Activated naive CD4-positive, alpha-beta T cell treated with anti-CD3 and anti-CD28 coated beads, Interleukin-2, amount 10 ng/mL, durations not matched to agents 7 days and 5 days (primary cell): Measurements from ENCODE around the gene NLRP6.

Experiments used
- CTCF ChIA-PET: fragments of 350-600 bp; sonication (Branson Sonifier 250); formaldehyde crosslinking; loops from one replicate; lab custom pipeline; 2021; ENCODE audit warnings: antibody characterized with exemption; lab: Charles Lee
- DNase-seq: peaks from one replicate; pipeline ENCODE4 v3.0.0-alpha.2; 2020
- H3K27ac Mint-ChIP-seq: one replicate; pipeline ENCODE4 v1.8.0; 2021; ENCODE audit warnings: mild to moderate bottlenecking, moderate library complexity, mixed read lengths
- H3K27me3 Mint-ChIP-seq: one replicate; pipeline ENCODE4 v1.8.0; 2021; ENCODE audit warnings: mild to moderate bottlenecking, mixed read lengths
- H3K36me3 Mint-ChIP-seq: one replicate; pipeline ENCODE4 v1.8.0; 2021; ENCODE audit warnings: mixed read lengths
- H3K4me1 Mint-ChIP-seq: one replicate; pipeline ENCODE4 v1.8.0; 2021; ENCODE audit warnings: mixed read lengths
- H3K4me3 Mint-ChIP-seq: one replicate; pipeline ENCODE4 v1.8.0; 2021; ENCODE audit warnings: mild to moderate bottlenecking, moderate library complexity, mixed read lengths
- H3K9me3 Mint-ChIP-seq: one replicate; pipeline ENCODE4 v1.8.0; 2021; ENCODE audit warnings: mixed read lengths

NLRP6 gene

GRCh38 chr11:289398-289711 lies 11.1 kb downstream of the NLRP6 start:
- CTCF ChIA-PET = interaction anchor here (0.7 to 3.9 kb wide), 2 partner anchors 16 to 39 kb away, joined by 8 to 23 read pairs; no protein-coding TSS in a partner anchor
- no peak for DNase-seq
- no peaks in the 10 kb centered on the region for H3K9me3 Mint-ChIP-seq
- peak overlapping the region; percentile 82 for H3K27ac Mint-ChIP-seq
- peaks cover 33% of the 10 kb centered on the region for H3K36me3 Mint-ChIP-seq
- H3K4me3 Mint-ChIP-seq = peak overlapping the region; percentile 76
- H3K27me3 Mint-ChIP-seq = peaks cover 32% of the 10 kb centered on the region
- H3K4me1 Mint-ChIP-seq = peaks cover 56% of the 10 kb centered on the region

GRCh38 chr11:289712-290620 lies 11.8 kb downstream of the NLRP6 start:
- peak overlapping the region; percentile 89 for H3K27ac Mint-ChIP-seq
- H3K4me3 Mint-ChIP-seq = peak overlapping the region; percentile 76
- CTCF ChIA-PET = interaction anchor here (0.7 to 3.9 kb wide), 4 partner anchors 15 to 39 kb away, joined by 4 to 23 read pairs (median 8); no protein-coding TSS in a partner anchor
- H3K4me1 Mint-ChIP-seq = peaks cover 53% of the 10 kb centered on the region
- H3K36me3 Mint-ChIP-seq = peaks cover 35% of the 10 kb centered on the region
- H3K9me3 Mint-ChIP-seq = no peaks in the 10 kb centered on the region
- H3K27me3 Mint-ChIP-seq = peaks cover 28% of the 10 kb centered on the region
- DNase-seq = peak; percentile 24

- DNase-seq = peak; percentile 21
- Mint-ChIP-seq H3K9me3 (no peaks in the 10 kb centered on the region), H3K36me3 (peaks cover 30% of the 10 kb centered on the region), H3K4me1 (peaks cover 47% of the 10 kb centered on the region), H3K27ac (peak overlapping the region; percentile 69), H3K27me3 (peaks cover 20% of the 10 kb centered on the region), H3K4me3 (peak overlapping the region; percentile 76)
- CTCF ChIA-PET = interaction anchor here (1.2 to 1.8 kb wide), 2 partner anchors 15 to 40 kb away, joined by 4 to 9 read pairs; no protein-coding TSS in a partner anchor
Observed at GRCh38 chr11:290621-291231, 12.5 kb downstream of the NLRP6 start.

GRCh38 chr11:291281-292210 lies 13.3 kb downstream of the NLRP6 start:
- H3K4me1 Mint-ChIP-seq = peaks cover 38% of the 10 kb centered on the region
- peaks cover 18% of the 10 kb centered on the region for H3K27me3 Mint-ChIP-seq
- DNase-seq = peak; percentile 20
- H3K9me3 Mint-ChIP-seq = no peaks in the 10 kb centered on the region
- H3K4me3 Mint-ChIP-seq = peak overlapping the region; percentile 76
- CTCF ChIA-PET = interaction anchor here (1.8 kb wide), 1 partner anchor 41 kb away, joined by 9 read pairs; no protein-coding TSS in a partner anchor
- H3K36me3 Mint-ChIP-seq = peaks cover 27% of the 10 kb centered on the region
- peak overlapping the region; percentile 68 for H3K27ac Mint-ChIP-seq

- Mint-ChIP-seq H3K36me3 (peaks cover 27% of the 10 kb centered on the region), H3K9me3 (no peaks in the 10 kb centered on the region), H3K4me1 (peaks cover 38% of the 10 kb centered on the region), H3K27me3 (peaks cover 10% of the 10 kb centered on the region), H3K27ac (peak overlapping the region; percentile 42), H3K4me3 (no peak overlapping the region)
- no peak for DNase-seq
- CTCF ChIA-PET = interaction anchor here (1.0 to 1.8 kb wide), 3 partner anchors 42 to 105 kb away, joined by 3 to 9 read pairs (median 4); no protein-coding TSS in a partner anchor
Observed at GRCh38 chr11:292211-293121, 14.3 kb downstream of the NLRP6 start.

- Mint-ChIP-seq H3K4me1 (peaks cover 43% of the 10 kb centered on the region), H3K36me3 (peaks cover 20% of the 10 kb centered on the region), H3K9me3 (no peaks in the 10 kb centered on the region), H3K27ac (no peak overlapping the region), H3K4me3 (no peak overlapping the region), H3K27me3 (peaks cover 2% of the 10 kb centered on the region)
- DNase-seq = no peak
- CTCF ChIA-PET = interaction anchor here (1.0 to 2.9 kb wide), 3 partner anchors 43 to 104 kb away, joined by 3 to 9 read pairs (median 4); no protein-coding TSS in a partner anchor
Observed at GRCh38 chr11:293271-293851, 15.2 kb downstream of the NLRP6 start.

- Mint-ChIP-seq H3K27me3 (peaks cover 8% of the 10 kb centered on the region), H3K9me3 (no peaks in the 10 kb centered on the region), H3K36me3 (peaks cover 19% of the 10 kb centered on the region), H3K4me3 (no peak overlapping the region), H3K4me1 (peaks cover 45% of the 10 kb centered on the region), H3K27ac (no peak overlapping the region)
- CTCF ChIA-PET = interaction anchor here (1.0 to 2.9 kb wide), 3 partner anchors 44 to 70 kb away, joined by 3 to 9 read pairs (median 3); no protein-coding TSS in a partner anchor
- DNase-seq = no peak
Observed at GRCh38 chr11:293852-294661, 15.8 kb downstream of the NLRP6 start.

- CTCF ChIA-PET = interaction anchor here (1.0 to 2.9 kb wide), 3 partner anchors 44 to 69 kb away, joined by 3 to 9 read pairs (median 3); no protein-coding TSS in a partner anchor
- no peak for DNase-seq
Observed at GRCh38 chr11:294780-295179, 16.6 kb downstream of the NLRP6 start.

GRCh38 chr11:295351-296170 lies 17.4 kb downstream of the NLRP6 start:
- Mint-ChIP-seq H3K9me3 (no peaks in the 10 kb centered on the region), H3K4me1 (peaks cover 37% of the 10 kb centered on the region), H3K4me3 (no peak overlapping the region), H3K27me3 (peaks cover 20% of the 10 kb centered on the region), H3K27ac (peak overlapping the region; percentile 55), H3K36me3 (peaks cover 16% of the 10 kb centered on the region)
- CTCF ChIA-PET = interaction anchor here (2.9 kb wide), 1 partner anchor 45 kb away, joined by 9 read pairs; no protein-coding TSS in a partner anchor
- no peak for DNase-seq

More at GRCh38 chr11:294780-295179, 16.6 kb downstream of the NLRP6 start:
- Mint-ChIP-seq H3K4me3 (no peak overlapping the region), H3K36me3 (peaks cover 18% of the 10 kb centered on the region), H3K4me1 (peaks cover 43% of the 10 kb centered on the region), H3K27ac (no peak overlapping the region), H3K27me3 (peaks cover 12% of the 10 kb centered on the region), H3K9me3 (no peaks in the 10 kb centered on the region)

- Mint-ChIP-seq H3K27me3 (peaks cover 28% of the 10 kb centered on the region), H3K4me1 (peaks cover 29% of the 10 kb centered on the region), H3K4me3 (no peak overlapping the region), H3K9me3 (no peaks in the 10 kb centered on the region), H3K36me3 (peaks cover 10% of the 10 kb centered on the region), H3K27ac (peak overlapping the region; percentile 55)
- CTCF ChIA-PET = interaction anchor here (2.9 kb wide), 1 partner anchor 46 kb away, joined by 9 read pairs; no protein-coding TSS in a partner anchor
- DNase-seq = peak; percentile 19
Observed at GRCh38 chr11:296171-297050, 18.2 kb downstream of the NLRP6 start.
